HG02970 (cell line): ENCODE data around the gene MGMT.

Experiments
- ATAC-seq: cut with Tn5 transposase; IDR thresholded peaks from one replicate; pipeline ENCODE4 v1.9.1; 2021; ENCODE audit warnings: mild to moderate bottlenecking, moderate library complexity, moderate number of reproducible peaks; ENCODE audit not compliant: unreplicated experiment, low FRiP score

Gene MGMT

DNA sequence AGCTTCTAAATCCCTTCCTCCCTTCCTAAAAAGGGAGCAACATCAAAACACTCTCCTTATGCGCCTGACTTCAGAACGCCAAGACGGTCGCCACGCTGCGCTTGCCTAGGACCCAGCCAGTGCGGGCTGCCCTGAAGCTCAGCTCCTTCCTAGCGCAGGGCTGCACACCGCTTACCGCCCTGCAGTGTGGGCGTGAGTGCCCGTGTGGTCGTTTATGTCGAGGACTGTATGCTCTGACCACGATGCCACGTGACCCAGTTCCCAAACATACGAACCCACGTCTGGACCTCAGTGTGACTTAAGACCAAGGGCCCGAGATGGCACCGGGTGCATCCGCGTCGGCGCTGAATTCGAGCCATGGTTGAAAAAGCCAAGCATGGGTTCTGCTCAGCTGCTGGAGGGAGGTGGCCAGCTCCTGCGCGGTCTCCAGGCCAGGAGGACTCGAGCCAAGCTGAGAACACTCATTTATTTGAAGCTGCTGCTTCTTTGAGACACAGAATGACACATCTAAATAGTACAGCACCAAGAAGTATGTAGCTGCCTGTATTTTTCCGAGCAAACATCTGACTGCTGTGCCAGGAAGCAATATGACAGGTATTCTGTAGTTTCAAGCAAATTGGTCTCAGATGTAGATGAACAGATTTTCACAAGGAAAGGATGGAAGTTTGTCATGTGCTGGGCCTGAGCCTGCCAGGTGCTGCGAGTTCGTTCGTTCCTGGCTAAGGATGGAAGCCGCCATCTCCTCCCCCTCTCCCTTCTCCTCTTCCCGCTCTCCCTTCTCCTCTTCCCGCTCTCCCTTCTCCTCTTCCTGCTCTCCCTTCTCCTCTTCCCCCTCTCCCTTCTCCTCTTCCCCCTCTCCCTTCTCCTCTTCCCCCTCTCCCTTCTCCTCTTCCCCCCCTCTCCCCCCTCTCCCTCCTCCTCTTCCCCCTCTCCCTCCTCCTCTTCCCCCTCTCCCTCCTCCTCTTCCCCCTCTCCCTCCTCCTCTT is 312.4 kb downstream of the MGMT start:
- no peak for ATAC-seq

- ATAC-seq: no peak
Observed at GRCh38 chr10:129780198-129780597, 313.2 kb downstream of the MGMT start.

- no peak for ATAC-seq
Observed at GRCh38 chr10:129780901-129781795, 314.1 kb downstream of the MGMT start.

DNA sequence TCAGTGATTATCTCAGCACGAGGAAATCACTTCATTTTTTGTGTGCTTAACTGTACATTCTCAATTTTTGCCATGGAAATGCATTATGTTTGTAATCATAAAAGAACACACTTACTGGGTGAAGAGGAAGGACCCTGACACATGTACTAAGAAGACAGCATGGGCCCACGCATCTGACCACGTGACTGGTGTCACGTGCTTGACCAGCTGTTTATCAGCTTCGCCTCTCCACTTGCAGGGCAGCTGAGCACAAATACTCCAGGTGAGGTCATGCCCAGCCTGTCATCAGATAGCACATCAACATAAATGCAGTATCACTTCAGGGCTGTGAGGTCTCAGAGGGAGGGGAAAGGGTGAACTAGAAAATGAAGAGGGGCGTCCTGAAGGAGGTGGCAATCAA is 317.2 kb downstream of the MGMT start:
- ATAC-seq: no peak

GRCh38 chr10:129784891-129785290 is 317.9 kb downstream of the MGMT start:
- no peak for ATAC-seq

DNA sequence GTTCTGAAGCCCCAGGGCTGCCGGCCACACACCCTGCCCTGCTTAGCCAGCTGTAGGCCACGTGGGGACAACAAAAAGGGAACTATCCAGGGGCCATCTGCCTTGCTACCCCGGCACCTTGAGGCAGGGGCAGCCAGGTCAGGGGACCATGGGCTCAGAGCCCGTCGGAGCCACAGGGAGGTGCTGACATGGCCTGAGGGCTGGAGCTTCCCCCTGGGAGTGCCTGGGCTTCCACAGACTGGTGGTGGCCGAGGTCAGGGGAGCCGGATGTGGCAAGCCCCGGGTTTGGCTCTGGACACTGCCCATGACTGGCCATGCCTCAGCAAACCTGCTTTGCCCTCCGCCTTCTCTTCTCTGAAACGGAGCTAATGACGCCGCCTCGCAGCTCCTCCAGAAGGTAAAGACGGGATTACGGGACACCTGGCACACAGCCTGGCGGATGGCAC is 318.5 kb downstream of the MGMT start:
- no peak for ATAC-seq

DNA sequence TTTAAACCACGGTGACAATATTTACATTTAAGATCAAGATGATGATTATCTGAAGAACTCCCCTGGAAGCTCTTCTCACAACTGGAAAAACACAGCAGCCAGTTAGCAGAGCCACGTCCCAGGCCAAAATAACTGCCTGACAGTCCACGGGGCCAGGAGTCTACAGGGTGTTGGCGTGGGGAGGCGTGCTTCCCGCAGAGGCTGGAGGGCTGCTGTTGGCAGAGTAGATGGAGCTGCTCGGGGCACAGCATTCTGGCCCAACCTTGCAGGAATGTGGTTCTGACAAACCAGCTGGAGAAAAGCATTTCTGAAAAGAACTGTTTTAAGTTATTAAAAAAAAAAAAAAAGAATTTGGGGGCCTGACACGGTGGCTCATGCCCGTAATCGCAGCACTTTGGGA is 319.2 kb downstream of the MGMT start:
- ATAC-seq: no peak

DNA sequence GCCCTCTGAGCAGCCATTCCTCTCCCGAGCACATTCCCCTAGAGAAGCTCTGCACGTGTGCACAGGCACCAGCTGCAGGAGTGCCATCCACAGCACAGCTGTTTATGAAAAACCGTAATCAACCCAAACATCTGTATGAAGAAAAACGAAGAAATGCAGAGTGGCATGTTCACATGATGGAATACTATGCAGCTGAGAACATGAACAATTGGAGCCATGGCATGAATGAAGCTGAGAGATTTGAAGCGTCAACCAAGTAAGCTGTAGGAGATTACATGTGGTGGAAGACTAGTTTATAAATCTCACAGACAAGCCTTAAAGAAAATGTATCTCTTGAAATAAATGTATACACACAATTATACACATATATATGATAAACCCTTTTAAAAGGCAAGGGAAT is 320.5 kb downstream of the MGMT start:
- no peak for ATAC-seq

GRCh38 chr10:129788215-129788614 is 321.2 kb downstream of the MGMT start:
- no peak for ATAC-seq

- no peak for ATAC-seq
Observed at GRCh38 chr10:129790715-129791446, 323.8 kb downstream of the MGMT start.

GRCh38 chr10:129792141-129792540 is 325.1 kb downstream of the MGMT start:
- ATAC-seq: no peak

DNA sequence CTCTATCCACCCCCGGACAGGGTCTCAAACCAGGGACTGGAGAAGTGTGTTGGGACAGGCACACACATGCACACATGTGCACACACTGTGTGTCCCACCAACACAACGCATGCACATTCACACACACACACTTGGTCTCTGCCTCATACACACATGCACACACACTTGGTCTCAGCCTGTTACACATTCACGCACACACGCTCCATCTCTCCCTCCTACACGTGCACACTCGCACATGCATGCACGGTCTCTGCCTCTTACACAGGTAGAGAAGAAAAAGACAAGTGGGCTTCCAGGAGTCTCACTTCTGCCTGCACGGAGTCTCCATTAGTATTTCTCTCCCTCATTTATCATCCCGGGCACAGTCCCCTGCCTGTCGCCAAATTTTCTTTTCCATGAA is 325.8 kb downstream of the MGMT start:
- ATAC-seq: no peak

- ATAC-seq: no peak
Observed at GRCh38 chr10:129793479-129793878, 326.4 kb downstream of the MGMT start.

- no peak for ATAC-seq
Observed at GRCh38 chr10:129793996-129794395, 327.0 kb downstream of the MGMT start.

GRCh38 chr10:129796710-129797420 is 329.8 kb downstream of the MGMT start:
- no peak for ATAC-seq

GRCh38 chr10:129799942-129800341 is 332.9 kb downstream of the MGMT start:
- no peak for ATAC-seq

DNA sequence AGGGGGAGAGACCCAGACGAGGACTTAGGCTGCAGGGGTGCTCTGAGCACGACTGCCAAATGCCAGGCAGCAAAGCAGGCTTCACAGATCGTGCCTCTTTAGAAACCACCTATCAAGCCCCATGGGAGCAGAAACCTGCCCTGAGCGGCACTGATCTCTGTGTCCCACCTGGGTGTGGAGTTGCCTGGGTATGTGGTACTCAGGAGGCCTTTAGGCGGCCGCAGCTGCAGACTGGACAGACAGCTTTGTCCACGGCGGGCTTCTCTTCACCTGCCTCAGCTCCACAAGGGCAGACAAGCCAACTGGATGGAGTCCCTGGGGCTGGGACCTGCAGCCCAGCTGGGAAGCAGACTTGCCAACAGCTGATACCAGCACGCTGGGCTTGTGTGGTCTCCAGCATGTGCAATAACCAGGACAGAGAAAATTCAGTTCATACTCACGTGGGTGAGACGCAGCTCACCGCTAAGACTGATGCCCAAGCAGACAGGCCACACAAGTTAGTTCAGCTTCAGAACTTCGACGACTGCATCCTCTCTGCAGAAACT is 333.8 kb downstream of the MGMT start:
- no peak for ATAC-seq

GRCh38 chr10:129807211-129807610 is 340.2 kb downstream of the MGMT start:
- ATAC-seq: no peak

DNA sequence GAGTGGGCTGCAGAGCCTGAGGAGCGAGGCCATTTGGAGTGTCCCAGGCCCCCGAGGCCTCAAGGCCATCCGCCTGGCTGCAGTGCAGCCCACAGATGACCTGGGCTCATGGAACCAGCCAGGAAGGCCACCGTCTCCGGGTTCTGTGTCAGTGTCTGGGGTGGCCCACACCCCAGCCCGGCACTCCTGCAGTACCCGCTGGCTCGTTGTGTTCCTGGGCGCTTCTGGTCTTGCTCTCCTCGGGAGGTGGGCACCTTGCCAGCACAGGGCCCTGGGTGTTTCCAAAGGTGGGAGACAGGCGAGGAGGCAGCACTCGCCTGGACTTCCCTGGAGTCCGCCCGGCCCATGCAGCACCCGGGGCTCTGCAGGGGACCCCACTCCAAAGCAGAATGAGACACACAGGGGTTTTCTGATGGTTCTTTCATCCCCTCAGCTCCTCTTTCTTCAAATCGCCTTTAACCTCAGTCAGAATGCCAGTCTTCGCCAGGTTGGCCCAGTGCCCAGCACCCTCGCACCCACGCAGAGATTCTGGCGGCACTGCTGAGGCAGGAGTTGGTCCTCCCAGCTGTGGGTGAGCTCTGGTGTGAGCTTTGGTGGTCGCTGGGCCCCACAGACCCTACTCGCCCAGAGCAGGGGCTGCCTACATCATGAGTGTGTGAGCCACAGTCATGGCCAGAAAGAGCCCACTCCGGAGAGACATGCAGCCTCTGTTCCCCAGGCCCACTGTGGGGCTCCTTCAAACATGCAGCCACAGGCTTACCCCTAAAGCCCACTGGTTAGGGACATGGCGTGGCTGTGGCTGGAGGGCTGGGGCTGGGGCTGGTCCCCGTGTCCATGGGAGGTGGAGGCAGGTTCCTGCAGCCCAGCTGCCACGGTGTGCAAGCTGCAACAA is 341.3 kb downstream of the MGMT start:
- ATAC-seq: no peak
